Measurements from ENCODE around the gene IWS1. TPM values are rescaled to one million over a fixed set of nuclear protein-coding genes. Genes with fewer than 3 reads are reported as not detected.
"Not testable (repeated sequence)": the region's sequence is repeated elsewhere in the genome, so short reads cannot be mapped to it uniquely, and the experiment has no call there.

Gene IWS1
- total RNA-seq, 4 donors from 2014 or later: 8.5 to 47.4 (median 33.1) TPM

DNA sequence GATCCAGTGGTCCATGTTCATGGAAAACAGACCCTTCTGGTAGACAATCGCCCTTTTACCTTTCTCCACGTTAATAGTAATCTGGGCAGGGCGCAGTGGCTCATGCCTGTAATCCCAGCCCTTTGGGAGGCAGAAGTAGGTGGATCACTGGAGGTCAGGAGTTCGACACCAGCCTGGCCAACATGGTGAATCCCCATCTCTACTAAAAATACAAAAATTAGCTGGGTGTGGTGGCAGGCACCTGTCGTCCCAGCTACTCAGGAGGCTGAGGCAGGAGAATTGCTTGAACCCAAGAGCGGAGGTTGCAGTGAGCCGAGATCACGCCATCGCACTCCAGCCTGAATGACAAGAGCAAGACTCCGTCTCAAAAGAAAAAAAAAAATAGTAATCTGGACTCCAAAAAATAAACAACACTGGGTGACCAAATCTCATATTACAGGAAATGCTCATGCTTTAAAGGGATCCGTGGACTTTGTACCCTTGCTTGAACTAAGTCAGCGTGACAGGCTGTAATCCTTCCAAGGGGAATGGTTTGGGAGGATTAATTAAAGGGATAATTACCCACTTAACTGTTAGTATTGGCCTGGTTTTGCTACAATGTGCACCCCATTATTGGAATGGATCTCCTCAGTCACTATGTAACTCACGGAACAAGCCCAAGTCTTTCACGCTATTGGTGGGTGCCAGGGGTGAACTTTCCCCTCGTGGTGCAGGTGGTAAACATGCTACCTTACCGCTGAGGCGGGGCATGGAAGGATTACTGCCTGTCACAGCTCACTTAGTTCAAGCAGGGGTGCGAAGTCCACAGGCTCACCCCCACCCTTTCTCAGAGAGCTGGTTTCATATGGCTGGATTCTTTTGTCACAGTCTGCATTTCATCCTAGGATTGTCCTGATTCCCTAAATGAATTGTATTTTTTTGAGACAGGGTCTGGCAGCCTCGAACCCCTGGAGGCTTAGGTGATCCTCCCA lies 71.4 kb downstream of the IWS1 start:
- Histone ChIP-seq H3K27ac (no peak overlapping the region), H3K36me3 (no peaks in the 10 kb centered on the region), H3K9me3 (no peaks in the 10 kb centered on the region), H3K4me1 (no peaks in the 10 kb centered on the region), H3K27me3 (no peaks in the 10 kb centered on the region), H3K4me3 (no peak overlapping the region)
- no peak for DNase-seq
- intact Hi-C loops (cut with DNase I; ENCODE audit: low total_unique reads): no loop called here
- no peak for TF ChIP-seq POLR2A (IDR thresholded peaks at IDR 0.05)
- TF ChIP-seq, protein P1, sequence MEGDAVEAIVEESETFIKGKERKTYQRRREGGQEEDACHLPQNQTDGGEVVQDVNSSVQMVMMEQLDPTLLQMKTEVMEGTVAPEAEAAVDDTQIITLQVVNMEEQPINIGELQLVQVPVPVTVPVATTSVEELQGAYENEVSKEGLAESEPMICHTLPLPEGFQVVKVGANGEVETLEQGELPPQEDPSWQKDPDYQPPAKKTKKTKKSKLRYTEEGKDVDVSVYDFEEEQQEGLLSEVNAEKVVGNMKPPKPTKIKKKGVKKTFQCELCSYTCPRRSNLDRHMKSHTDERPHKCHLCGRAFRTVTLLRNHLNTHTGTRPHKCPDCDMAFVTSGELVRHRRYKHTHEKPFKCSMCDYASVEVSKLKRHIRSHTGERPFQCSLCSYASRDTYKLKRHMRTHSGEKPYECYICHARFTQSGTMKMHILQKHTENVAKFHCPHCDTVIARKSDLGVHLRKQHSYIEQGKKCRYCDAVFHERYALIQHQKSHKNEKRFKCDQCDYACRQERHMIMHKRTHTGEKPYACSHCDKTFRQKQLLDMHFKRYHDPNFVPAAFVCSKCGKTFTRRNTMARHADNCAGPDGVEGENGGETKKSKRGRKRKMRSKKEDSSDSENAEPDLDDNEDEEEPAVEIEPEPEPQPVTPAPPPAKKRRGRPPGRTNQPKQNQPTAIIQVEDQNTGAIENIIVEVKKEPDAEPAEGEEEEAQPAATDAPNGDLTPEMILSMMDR (IDR thresholded peaks at IDR 0.05): no peak

DNA sequence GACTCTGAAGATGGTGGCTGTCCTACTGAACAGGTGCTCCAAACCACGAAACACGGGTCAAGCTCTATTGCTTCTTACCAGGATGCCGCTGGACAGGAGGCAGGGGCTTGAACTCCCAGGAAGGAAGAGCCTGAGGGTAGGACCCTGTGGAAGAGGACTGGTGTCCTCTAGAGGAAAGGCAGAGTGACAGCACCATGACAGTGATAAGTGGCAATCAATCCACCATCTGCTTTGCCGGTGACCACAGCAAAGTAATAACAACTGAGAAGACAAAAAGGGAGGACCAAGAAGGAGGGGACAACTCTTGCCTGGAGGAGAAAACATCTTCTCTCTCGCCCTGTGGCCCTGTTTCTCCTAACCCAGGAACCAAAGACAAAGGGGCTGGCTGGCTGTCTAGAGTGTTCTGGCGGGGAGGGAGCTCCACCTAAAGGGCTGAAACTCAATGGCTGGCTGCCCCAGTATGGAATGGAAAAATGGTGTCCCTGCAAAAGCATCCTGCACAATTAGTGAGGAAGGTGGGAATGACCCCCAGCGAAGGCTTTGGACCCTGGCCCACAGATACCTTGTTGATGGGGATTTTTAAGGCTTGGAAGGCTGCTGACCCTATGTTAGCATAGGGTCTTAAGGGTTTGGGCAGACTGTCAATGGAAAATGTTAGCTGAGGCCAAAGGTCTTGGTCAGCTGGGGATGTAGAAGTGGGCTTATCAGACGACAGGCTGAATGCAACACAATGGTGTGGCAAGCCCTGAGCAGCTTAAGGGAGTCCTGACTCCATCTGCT lies 72.7 kb downstream of the IWS1 start:
- H3K27ac ChIP-seq: no peak overlapping the region
- TF ChIP-seq, protein P1 (IDR thresholded peaks at IDR 0.05): no peak
- no peak for TF ChIP-seq POLR2A (IDR thresholded peaks at IDR 0.05)
- no peaks in the 10 kb centered on the region for H3K4me1 ChIP-seq
- H3K9me3 ChIP-seq: no peaks in the 10 kb centered on the region
- H3K27me3 ChIP-seq: no peaks in the 10 kb centered on the region
- H3K36me3 ChIP-seq: no peaks in the 10 kb centered on the region
- DNase-seq: no peak
- intact Hi-C loops (cut with DNase I; ENCODE audit: low total_unique reads): no loop called here
- H3K4me3 ChIP-seq: no peak overlapping the region

DNA sequence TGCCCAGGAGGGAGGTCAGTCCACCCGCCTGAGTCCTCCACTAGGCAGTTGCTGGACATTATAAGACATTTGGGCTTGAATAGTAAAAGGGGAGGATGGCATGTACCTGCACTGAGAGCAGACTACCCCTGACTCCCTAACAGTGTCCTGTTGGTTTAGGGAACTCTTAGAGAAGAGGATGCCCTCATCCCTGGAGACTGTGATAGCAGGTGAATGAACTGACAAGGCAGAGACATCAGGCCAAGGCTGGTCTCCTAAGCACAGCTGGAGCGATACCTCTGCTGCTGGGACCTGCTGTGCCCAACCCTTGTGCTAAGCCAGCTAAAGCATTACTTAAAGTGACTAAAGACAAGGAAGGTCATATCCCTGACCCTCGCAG lies 73.3 kb downstream of the IWS1 start:
- H3K4me3 ChIP-seq: no peak overlapping the region
- DNase-seq: no peak
- H3K9me3 ChIP-seq: no peaks in the 10 kb centered on the region
- no peak overlapping the region for H3K27ac ChIP-seq
- intact Hi-C loops (cut with DNase I; ENCODE audit: low total_unique reads): no loop called here
- no peaks in the 10 kb centered on the region for H3K27me3 ChIP-seq
- H3K36me3 ChIP-seq: no peaks in the 10 kb centered on the region
- TF ChIP-seq, protein P1 (IDR thresholded peaks at IDR 0.05): no peak
- TF ChIP-seq POLR2A (IDR thresholded peaks at IDR 0.05): no peak
- H3K4me1 ChIP-seq: no peaks in the 10 kb centered on the region

DNA sequence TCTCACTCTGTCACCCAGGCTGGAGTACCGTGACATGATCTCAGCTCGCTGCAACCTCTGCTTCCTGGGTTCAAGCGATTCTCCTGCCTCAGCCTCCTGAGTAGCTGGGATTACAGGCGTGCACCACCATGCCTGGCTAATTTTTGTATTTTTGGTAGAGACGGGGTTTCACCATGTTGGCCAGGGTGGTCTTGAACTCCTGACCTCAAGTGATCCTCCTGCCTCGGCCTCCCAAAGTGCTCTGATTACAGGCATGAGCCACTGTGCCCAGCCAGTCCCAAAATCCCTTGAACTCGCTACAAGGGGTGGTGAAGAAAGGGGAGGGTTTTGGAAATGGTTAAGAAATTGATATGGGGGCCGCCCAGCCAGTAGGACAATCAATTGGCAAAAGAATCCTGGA lies 73.9 kb downstream of the IWS1 start:
- H3K27me3 ChIP-seq; DNase-seq; intact Hi-C loops (cut with DNase I; ENCODE audit: low total_unique reads): not testable (repeated sequence)

DNA sequence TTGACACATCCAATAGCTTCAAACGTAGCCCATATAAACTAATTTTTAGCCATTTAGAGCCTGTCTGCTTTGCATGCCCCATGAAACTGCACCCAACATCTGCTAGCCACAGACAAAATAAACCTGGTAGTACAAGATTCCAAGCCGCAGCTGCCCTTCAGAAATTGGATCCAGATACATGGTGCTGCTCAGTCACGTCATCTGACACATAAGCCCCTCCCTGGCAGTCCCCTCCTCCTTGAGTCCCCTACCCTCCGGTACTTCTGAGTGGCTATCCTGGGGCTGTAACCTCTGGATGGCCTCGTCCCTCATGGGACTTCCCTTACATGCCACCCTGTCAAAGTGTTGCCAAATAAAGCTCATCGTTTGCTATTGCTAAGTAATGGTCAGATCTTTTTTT lies 74.3 kb downstream of the IWS1 start:
- H3K36me3 ChIP-seq: no peaks in the 10 kb centered on the region
- H3K9me3 ChIP-seq: no peaks in the 10 kb centered on the region
- H3K27ac ChIP-seq: no peak overlapping the region
- DNase-seq: no peak
- H3K4me3 ChIP-seq: no peak overlapping the region
- intact Hi-C loops (cut with DNase I; ENCODE audit: low total_unique reads): no loop called here
- no peaks in the 10 kb centered on the region for H3K4me1 ChIP-seq
- TF ChIP-seq POLR2A (IDR thresholded peaks at IDR 0.05): no peak
- TF ChIP-seq, protein P1 (IDR thresholded peaks at IDR 0.05): no peak
- no peaks in the 10 kb centered on the region for H3K27me3 ChIP-seq

More for the DNA sequence above, 73.9 kb downstream of the IWS1 start:
- not testable (repeated sequence) for H3K9me3 ChIP-seq, H3K4me1 ChIP-seq, H3K36me3 ChIP-seq, H3K27ac ChIP-seq, H3K4me3 ChIP-seq

All from uterus (tissue), 4 donors.